Thoracic aorta (tissue), 2 donors: Measurements from ENCODE around the gene DEDD2. TPM values are rescaled to one million over a fixed set of nuclear protein-coding genes. Genes with fewer than 3 reads are reported as not detected.

Experiments
- ATAC-seq: fragments of 150-250 bp; one replicate; pipeline ENCODE4 v1.8.0; 2017; ENCODE audit warnings: low read depth; ENCODE audit not compliant: insufficient number of reproducible peaks, low FRiP score
- DNase-seq: peaks from one replicate; pipeline ENCODE4 v3.0.0-alpha.2; 2020; ENCODE audit warnings: low spot score
- H3K27ac ChIP-seq, 2 donors: fragments of 200-600 bp; sonication (generic); 1 replicate in 1 of 2; 2 replicates in 1 of 2; pipeline ENCODE4 v1.5.1; 2016; ENCODE audit warnings: mild to moderate bottlenecking in 2 of 2, moderate library complexity in 2 of 2
- H3K27me3 ChIP-seq: fragments of 200-600 bp; sonication (generic); replicated peaks from 2 replicates; pipeline ENCODE4 v1.6.0; 2016; ENCODE audit warnings: mild to moderate bottlenecking; ENCODE audit not compliant: insufficient read depth
- H3K36me3 ChIP-seq: fragments of 200-600 bp; sonication (generic); one replicate; pipeline ENCODE4 v1.5.1; 2016
- H3K4me1 ChIP-seq, 2 donors: fragments of 200-600 bp; sonication (generic); 1 replicate in 1 of 2; 2 replicates in 1 of 2; pipeline versions ENCODE4 v1.5.1 to v1.6.0; 2016; ENCODE audit warnings: low read depth in 2 of 2, mild to moderate bottlenecking in 1 of 2; ENCODE audit not compliant: control insufficient read depth in 1 of 2
- H3K4me3 ChIP-seq: fragments of 200-600 bp; sonication (generic); 2 replicates; pipeline ENCODE4 v1.5.1; 2016; ENCODE audit warnings: mild to moderate bottlenecking
- H3K9me3 ChIP-seq: fragments of 200-600 bp; sonication (generic); 2 replicates; pipeline ENCODE4 v1.5.1; 2016
- CTCF ChIP-seq: fragments of 200-600 bp; sonication (generic); IDR thresholded peaks from one replicate; pipeline ENCODE4 v1.5.1; 2019; ENCODE audit warnings: antibody characterized with exemption
- total RNA-seq, 2 donors: library from RNA; depleted of rRNA; stranded (reverse); fragments of >200 nt; gene quantifications; one replicate each; pipeline versions ENCODE4 v1.1.0 to v1.2.3, GENCODE V29; 2016

Gene DEDD2
- total RNA-seq, 2 donors from 2014 or later = 21.7 to 33.2 TPM

DNA sequence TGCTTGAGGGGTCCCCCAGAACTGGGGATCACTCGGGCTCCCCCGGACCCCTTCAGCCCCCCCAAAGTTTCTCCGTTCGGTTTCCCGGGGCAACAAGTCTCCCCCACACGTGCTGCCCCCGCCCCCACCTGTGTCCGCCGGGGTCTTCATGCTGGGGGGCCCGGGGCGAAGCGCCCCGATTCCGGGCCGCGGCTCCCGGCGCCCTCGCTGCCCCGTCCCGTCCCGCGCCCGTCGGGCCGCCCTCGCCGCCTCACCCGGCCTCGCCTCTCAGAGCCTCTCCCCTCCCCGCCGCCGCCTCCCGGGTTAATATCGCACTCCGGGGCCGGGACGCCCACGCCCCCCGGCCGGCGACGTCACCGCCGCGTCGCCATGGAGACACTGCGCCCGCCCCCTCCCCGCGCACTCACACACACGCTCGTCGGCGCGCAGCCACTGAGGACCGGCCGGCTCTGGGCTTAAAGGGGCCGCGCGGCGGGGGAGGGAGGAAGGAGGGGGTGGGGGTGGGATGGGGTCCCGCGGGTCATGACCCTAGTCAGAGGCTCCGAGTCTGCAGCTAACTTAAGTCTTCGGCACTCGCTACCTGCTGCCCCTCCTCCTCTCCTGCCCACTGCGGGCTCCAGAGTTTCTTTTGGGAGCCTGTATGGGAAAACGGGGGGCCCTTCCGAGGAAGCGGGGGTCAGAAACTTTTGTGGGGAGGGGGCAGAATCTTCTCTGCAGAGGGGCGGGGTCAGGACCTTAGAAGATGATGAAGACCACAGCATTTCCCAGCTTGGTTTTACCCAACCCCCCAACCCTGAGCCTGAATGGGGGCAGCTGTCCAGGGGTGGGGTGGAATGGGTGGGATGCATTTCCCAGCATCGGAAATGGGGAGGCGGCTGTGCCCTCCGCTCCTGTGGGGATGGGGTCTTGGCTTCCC lies 37.6 kb upstream of the DEDD2 start, which contains the start of gene ERF:
TSS of gene ERF (minus strand) at position 279 of the 916 bp plus-strand sequence. CDS start at position 150, 129 bp downstream.
- H3K27ac ChIP-seq = peak within 1 kb of the TSS; percentile 98 to 99
- ATAC-seq (peak; percentile 62), DNase-seq (peak; percentile 78)
- H3K27me3 ChIP-seq = no peaks in the 10 kb centered on the region
- H3K4me3 ChIP-seq = peak within 1 kb of the TSS; percentile 99
- H3K4me1 ChIP-seq = peaks cover 29 to 38% of the 10 kb centered on the region in 2 donors
- no peaks in the 10 kb centered on the region for H3K9me3 ChIP-seq
- H3K36me3 ChIP-seq = no peaks in the 10 kb centered on the region
- TF ChIP-seq CTCF = no peak

GRCh38 chr19:42254089-42254849 lies 36.8 kb upstream of the DEDD2 start:
- no peaks in the 10 kb centered on the region for H3K27me3 ChIP-seq

GRCh38 chr19:42253245-42254088 lies 36.0 kb upstream of the DEDD2 start:
- H3K4me3 ChIP-seq = peak overlapping the region; percentile 99
- H3K27me3 ChIP-seq = no peaks in the 10 kb centered on the region
- ATAC-seq (no peak), DNase-seq (no peak)
- peaks cover 12% of the 10 kb centered on the region for H3K36me3 ChIP-seq
- TF ChIP-seq CTCF = no peak
- H3K9me3 ChIP-seq = no peaks in the 10 kb centered on the region
- H3K4me1 ChIP-seq = peaks cover 29 to 50% of the 10 kb centered on the region in 2 donors
- peak overlapping the region; percentile 98 to 99 for H3K27ac ChIP-seq

More at GRCh38 chr19:42254089-42254849, 36.8 kb upstream of the DEDD2 start:
- peaks cover 7% of the 10 kb centered on the region for H3K36me3 ChIP-seq
- no peak for DNase-seq
- no peaks in the 10 kb centered on the region for H3K9me3 ChIP-seq
- H3K27ac ChIP-seq = peak overlapping the region; percentile 98 to 99
- no peak for ATAC-seq
- TF ChIP-seq CTCF = peak; percentile 7
- peaks cover 29 to 46% of the 10 kb centered on the region in 2 donors for H3K4me1 ChIP-seq
- peak overlapping the region; percentile 99 for H3K4me3 ChIP-seq

- Histone ChIP-seq H3K27me3 (no peaks in the 10 kb centered on the region), H3K9me3 (no peaks in the 10 kb centered on the region), H3K4me3 (peak overlapping the region; percentile 99), H3K4me1 (peaks cover 29 to 50% of the 10 kb centered on the region in 2 donors), H3K36me3 (peaks cover 13% of the 10 kb centered on the region), H3K27ac (peak overlapping the region; percentile 89 to 99)
- no peak for DNase-seq
- TF ChIP-seq CTCF = no peak
- no peak for ATAC-seq
Observed at GRCh38 chr19:42252365-42253244, 35.1 kb upstream of the DEDD2 start.
